Measurements from ENCODE around the gene CARNS1. TPM values are rescaled to one million over a fixed set of nuclear protein-coding genes. Genes with fewer than 3 reads are reported as not detected.

CARNS1 gene
- polyA plus RNA-seq, 1 donor from 2014 or later, result not detected

DNA sequence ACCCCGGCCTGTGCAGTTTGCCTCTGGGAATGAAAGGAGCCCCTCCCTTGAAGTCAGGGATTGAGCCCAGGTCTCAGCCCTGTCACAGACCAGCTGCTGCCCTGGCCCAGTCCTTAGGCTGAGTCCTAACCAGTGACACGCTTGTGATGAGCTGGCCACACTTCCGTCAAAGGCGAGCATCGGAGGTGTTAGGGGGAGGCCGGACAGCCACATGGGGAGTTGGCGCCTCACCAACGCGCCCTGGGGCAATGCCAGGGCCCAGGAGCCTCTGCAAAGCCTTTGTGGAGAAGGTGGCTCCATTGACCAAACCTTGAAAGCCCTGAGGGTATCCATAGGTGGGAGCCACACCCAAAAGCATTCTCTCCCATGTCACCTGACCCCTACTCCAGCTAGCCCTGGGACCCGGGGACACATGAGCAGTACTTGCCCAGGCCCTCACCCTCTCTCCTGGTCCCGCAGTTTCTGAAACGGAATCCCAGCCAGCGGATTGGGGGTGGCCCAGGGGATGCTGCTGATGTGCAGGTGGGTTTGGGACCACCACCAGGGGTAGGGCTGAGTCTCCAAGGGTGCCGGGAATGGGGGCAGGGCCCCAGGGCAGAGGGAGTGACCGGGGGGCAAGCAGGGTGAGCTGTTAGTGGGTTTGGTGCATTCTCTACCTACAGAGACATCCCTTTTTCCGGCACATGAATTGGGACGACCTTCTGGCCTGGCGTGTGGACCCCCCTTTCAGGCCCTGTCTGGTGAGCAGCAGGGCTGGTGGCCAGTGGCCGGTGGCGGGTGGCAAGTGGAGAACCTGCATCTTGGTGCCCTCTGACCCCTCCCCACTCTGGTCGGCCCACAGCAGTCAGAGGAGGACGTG, 18.3 kb downstream of the CARNS1 start:
- Histone ChIP-seq H3K27ac (ENCODE audit: low read length) (no peak overlapping the region), H3K4me3 (ENCODE audit: low read length) (no peak overlapping the region), H3K27me3 (ENCODE audit: insufficient read depth, low read depth, low read length) (no peaks in the 10 kb centered on the region), H3K9me3 (ENCODE audit: low read length) (no peaks in the 10 kb centered on the region), H3K36me3 (ENCODE audit: insufficient read depth, low read length) (no peaks in the 10 kb centered on the region), H2AFZ (ENCODE audit: low read depth, low read length) (no peak overlapping the region), H3K9me2 (ENCODE audit: insufficient read depth, low read length) (no peaks in the 10 kb centered on the region), H4K20me1 (ENCODE audit: insufficient read depth) (no peaks in the 10 kb centered on the region), H3K9ac (ENCODE audit: low read length) (no peak overlapping the region), H3K4me2 (ENCODE audit: low read length) (no peak overlapping the region), H3K79me2 (replicated peaks; ENCODE audit: insufficient read depth, low read length) (peaks cover 6% of the 10 kb centered on the region), H3F3A (ENCODE audit: insufficient read depth, low read length, poor library complexity, severe bottlenecking) (no peaks in the 10 kb centered on the region)
- TF ChIP-seq POLR2AphosphoS5 (IDR thresholded peaks at IDR 0.05), result no peak
- TF ChIP-seq, protein P1, sequence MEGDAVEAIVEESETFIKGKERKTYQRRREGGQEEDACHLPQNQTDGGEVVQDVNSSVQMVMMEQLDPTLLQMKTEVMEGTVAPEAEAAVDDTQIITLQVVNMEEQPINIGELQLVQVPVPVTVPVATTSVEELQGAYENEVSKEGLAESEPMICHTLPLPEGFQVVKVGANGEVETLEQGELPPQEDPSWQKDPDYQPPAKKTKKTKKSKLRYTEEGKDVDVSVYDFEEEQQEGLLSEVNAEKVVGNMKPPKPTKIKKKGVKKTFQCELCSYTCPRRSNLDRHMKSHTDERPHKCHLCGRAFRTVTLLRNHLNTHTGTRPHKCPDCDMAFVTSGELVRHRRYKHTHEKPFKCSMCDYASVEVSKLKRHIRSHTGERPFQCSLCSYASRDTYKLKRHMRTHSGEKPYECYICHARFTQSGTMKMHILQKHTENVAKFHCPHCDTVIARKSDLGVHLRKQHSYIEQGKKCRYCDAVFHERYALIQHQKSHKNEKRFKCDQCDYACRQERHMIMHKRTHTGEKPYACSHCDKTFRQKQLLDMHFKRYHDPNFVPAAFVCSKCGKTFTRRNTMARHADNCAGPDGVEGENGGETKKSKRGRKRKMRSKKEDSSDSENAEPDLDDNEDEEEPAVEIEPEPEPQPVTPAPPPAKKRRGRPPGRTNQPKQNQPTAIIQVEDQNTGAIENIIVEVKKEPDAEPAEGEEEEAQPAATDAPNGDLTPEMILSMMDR (IDR thresholded peaks at IDR 0.05; ENCODE audit: poor library complexity, severe bottlenecking), result no peak
- TF ChIP-seq MXI1 (conservative IDR thresholded peaks at IDR 0.05; ENCODE audit: poor library complexity, severe bottlenecking), result no peak
- TF ChIP-seq EZH2 (IDR thresholded peaks at IDR 0.05; ENCODE audit: borderline replicate concordance, insufficient read depth, low read length, poor library complexity, severe bottlenecking), result no peak
- no peak for TF ChIP-seq EP300 (conservative IDR thresholded peaks at IDR 0.05; ENCODE audit: poor library complexity, severe bottlenecking)
- TF ChIP-seq, protein P2, sequence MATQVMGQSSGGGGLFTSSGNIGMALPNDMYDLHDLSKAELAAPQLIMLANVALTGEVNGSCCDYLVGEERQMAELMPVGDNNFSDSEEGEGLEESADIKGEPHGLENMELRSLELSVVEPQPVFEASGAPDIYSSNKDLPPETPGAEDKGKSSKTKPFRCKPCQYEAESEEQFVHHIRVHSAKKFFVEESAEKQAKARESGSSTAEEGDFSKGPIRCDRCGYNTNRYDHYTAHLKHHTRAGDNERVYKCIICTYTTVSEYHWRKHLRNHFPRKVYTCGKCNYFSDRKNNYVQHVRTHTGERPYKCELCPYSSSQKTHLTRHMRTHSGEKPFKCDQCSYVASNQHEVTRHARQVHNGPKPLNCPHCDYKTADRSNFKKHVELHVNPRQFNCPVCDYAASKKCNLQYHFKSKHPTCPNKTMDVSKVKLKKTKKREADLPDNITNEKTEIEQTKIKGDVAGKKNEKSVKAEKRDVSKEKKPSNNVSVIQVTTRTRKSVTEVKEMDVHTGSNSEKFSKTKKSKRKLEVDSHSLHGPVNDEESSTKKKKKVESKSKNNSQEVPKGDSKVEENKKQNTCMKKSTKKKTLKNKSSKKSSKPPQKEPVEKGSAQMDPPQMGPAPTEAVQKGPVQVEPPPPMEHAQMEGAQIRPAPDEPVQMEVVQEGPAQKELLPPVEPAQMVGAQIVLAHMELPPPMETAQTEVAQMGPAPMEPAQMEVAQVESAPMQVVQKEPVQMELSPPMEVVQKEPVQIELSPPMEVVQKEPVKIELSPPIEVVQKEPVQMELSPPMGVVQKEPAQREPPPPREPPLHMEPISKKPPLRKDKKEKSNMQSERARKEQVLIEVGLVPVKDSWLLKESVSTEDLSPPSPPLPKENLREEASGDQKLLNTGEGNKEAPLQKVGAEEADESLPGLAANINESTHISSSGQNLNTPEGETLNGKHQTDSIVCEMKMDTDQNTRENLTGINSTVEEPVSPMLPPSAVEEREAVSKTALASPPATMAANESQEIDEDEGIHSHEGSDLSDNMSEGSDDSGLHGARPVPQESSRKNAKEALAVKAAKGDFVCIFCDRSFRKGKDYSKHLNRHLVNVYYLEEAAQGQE (IDR thresholded peaks at IDR 0.05; ENCODE audit: borderline replicate concordance), result no peak
- TF ChIP-seq SMC3 (conservative IDR thresholded peaks at IDR 0.05; ENCODE audit: poor library complexity), result no peak
- TF ChIP-seq TAF1 (IDR thresholded peaks at IDR 0.05; ENCODE audit: low read depth), result no peak
- no peak for TF ChIP-seq RAD21 (conservative IDR thresholded peaks at IDR 0.05)

DNA sequence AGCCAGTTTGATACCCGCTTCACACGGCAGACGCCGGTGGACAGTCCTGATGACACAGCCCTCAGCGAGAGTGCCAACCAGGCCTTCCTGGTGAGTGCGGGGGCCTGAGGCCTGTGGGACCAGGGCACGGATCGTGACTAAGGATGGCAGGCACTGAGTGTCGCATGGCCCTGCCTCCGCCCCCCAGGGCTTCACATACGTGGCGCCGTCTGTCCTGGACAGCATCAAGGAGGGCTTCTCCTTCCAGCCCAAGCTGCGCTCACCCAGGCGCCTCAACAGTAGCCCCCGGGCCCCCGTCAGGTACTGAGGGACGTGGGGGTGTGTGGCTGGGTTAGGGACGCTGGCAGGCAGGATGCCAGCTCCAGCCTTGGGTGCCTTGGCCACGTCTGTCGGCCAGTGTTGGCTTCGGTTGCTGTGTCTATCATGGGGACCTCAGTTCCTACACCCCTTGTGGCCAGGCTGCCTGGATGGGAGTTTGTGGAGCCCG, 19.0 kb downstream of the CARNS1 start:
- no peaks in the 10 kb centered on the region for H3K36me3 ChIP-seq (ENCODE audit: insufficient read depth, low read length)
- no peaks in the 10 kb centered on the region for H3K79me2 ChIP-seq (replicated peaks; ENCODE audit: insufficient read depth, low read length)
- no peak overlapping the region for H2AFZ ChIP-seq (ENCODE audit: low read depth, low read length)
- H3K27ac ChIP-seq (ENCODE audit: low read length), result no peak overlapping the region
- H3K4me2 ChIP-seq (ENCODE audit: low read length), result no peak overlapping the region
- no peak overlapping the region for H3K4me3 ChIP-seq (ENCODE audit: low read length)
- no peaks in the 10 kb centered on the region for H3F3A ChIP-seq (ENCODE audit: insufficient read depth, low read length, poor library complexity, severe bottlenecking)
- no peaks in the 10 kb centered on the region for H4K20me1 ChIP-seq (ENCODE audit: insufficient read depth)
- no peaks in the 10 kb centered on the region for H3K9me3 ChIP-seq (ENCODE audit: low read length)
- no peak overlapping the region for H3K9ac ChIP-seq (ENCODE audit: low read length)
- H3K9me2 ChIP-seq (ENCODE audit: insufficient read depth, low read length), result no peaks in the 10 kb centered on the region
- H3K27me3 ChIP-seq (ENCODE audit: insufficient read depth, low read depth, low read length), result no peaks in the 10 kb centered on the region
- TF ChIP-seq EZH2 (IDR thresholded peaks at IDR 0.05; ENCODE audit: borderline replicate concordance, insufficient read depth, low read length, poor library complexity, severe bottlenecking) (no peak), RAD21 (conservative IDR thresholded peaks at IDR 0.05) (no peak), POLR2AphosphoS5 (IDR thresholded peaks at IDR 0.05) (no peak), SMC3 (conservative IDR thresholded peaks at IDR 0.05; ENCODE audit: poor library complexity) (no peak), MXI1 (conservative IDR thresholded peaks at IDR 0.05; ENCODE audit: poor library complexity, severe bottlenecking) (no peak), TAF1 (IDR thresholded peaks at IDR 0.05; ENCODE audit: low read depth) (no peak), EP300 (conservative IDR thresholded peaks at IDR 0.05; ENCODE audit: poor library complexity, severe bottlenecking) (no peak)
- TF ChIP-seq, protein P1 (IDR thresholded peaks at IDR 0.05; ENCODE audit: poor library complexity, severe bottlenecking), result no peak
- TF ChIP-seq, protein P2 (IDR thresholded peaks at IDR 0.05; ENCODE audit: borderline replicate concordance), result no peak

Data from neural cell (in vitro differentiated cells).